ENCODE results near the gene USP14. TPM values are rescaled to one million over a fixed set of nuclear protein-coding genes. Genes with fewer than 3 reads are reported as not detected.

USP14 gene
- total RNA-seq, 1 experiment from 2014 or later = 72.4 TPM

DNA sequence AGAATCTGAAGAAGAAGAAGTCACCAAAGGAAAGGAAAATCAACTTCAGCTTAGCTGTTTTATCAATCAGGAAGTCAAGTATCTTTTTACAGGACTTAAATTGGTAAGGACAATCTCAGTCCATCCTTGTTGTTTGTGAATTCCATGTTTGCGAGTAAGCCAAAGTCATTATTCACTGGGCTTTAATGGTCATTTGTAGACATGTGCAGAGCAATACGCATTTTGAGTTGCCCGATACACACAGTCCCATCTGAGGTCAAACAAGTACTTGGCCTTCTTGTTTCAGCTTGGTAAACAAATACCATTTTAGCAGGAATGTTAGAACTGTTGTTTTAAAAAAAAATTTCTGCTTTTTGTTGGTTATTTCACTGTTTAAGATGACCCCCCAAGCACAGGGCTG lies 40.9 kb downstream of the USP14 start:
- no peak for ATAC-seq
- Mint-ChIP-seq H3K27me3 (ENCODE audit: low read depth) (no peaks in the 10 kb centered on the region), H3K4me3 (no peak overlapping the region), H3K36me3 (peaks cover 51% of the 10 kb centered on the region), H3K9me3 (no peaks in the 10 kb centered on the region), H3K4me1 (no peaks in the 10 kb centered on the region), H3K27ac (no peak overlapping the region)
- DNase-seq (ENCODE audit: low spot score) = no peak
- ChIA-PET CTCF (no interaction called here), POLR2A (no interaction called here)
- no peak for TF ChIP-seq AFF4 (CRISPR knock-in tag; IDR thresholded peaks at IDR 0.05; ENCODE audit: borderline replicate concordance)
- no peak for TF ChIP-seq ZNF671 (CRISPR knock-in tag; IDR thresholded peaks at IDR 0.05)
- no peak for TF ChIP-seq ZNF138 (CRISPR knock-in tag; conservative IDR thresholded peaks at IDR 0.05)
- TF ChIP-seq, protein P1, sequence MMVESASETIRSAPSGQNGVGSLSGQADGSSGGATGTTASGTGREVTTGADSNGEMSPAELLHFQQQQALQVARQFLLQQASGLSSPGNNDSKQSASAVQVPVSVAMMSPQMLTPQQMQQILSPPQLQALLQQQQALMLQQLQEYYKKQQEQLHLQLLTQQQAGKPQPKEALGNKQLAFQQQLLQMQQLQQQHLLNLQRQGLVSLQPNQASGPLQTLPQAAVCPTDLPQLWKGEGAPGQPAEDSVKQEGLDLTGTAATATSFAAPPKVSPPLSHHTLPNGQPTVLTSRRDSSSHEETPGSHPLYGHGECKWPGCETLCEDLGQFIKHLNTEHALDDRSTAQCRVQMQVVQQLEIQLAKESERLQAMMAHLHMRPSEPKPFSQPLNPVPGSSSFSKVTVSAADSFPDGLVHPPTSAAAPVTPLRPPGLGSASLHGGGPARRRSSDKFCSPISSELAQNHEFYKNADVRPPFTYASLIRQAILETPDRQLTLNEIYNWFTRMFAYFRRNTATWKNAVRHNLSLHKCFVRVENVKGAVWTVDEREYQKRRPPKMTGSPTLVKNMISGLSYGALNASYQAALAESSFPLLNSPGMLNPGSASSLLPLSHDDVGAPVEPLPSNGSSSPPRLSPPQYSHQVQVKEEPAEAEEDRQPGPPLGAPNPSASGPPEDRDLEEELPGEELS (CRISPR knock-in tag; IDR thresholded peaks at IDR 0.05) = no peak
- no peak for TF ChIP-seq SOX15 (CRISPR knock-in tag; IDR thresholded peaks at IDR 0.05)
- no peak for TF ChIP-seq ZNF121 (CRISPR knock-in tag; IDR thresholded peaks at IDR 0.05)
- TF ChIP-seq SMAD4 (CRISPR knock-in tag; IDR thresholded peaks at IDR 0.05) = no peak
- TF ChIP-seq MXD4 (CRISPR knock-in tag; IDR thresholded peaks at IDR 0.05; ENCODE audit: borderline replicate concordance) = no peak
- no peak for TF ChIP-seq SP1 (CRISPR knock-in tag; conservative IDR thresholded peaks at IDR 0.05)
- TF ChIP-seq ETV6 (CRISPR knock-in tag; IDR thresholded peaks at IDR 0.05) = no peak
- TF ChIP-seq JAZF1 (CRISPR knock-in tag; IDR thresholded peaks at IDR 0.05) = no peak
- no peak for TF ChIP-seq TCF7 (CRISPR knock-in tag; IDR thresholded peaks at IDR 0.05; ENCODE audit: low read depth)
- no peak for TF ChIP-seq ATF2 (CRISPR knock-in tag; IDR thresholded peaks at IDR 0.05; ENCODE audit: borderline replicate concordance, low read depth)
- TF ChIP-seq FOXK1 (CRISPR knock-in tag; IDR thresholded peaks at IDR 0.05) = no peak
- TF ChIP-seq, protein P2, sequence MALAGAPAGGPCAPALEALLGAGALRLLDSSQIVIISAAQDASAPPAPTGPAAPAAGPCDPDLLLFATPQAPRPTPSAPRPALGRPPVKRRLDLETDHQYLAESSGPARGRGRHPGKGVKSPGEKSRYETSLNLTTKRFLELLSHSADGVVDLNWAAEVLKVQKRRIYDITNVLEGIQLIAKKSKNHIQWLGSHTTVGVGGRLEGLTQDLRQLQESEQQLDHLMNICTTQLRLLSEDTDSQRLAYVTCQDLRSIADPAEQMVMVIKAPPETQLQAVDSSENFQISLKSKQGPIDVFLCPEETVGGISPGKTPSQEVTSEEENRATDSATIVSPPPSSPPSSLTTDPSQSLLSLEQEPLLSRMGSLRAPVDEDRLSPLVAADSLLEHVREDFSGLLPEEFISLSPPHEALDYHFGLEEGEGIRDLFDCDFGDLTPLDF (CRISPR knock-in tag; IDR thresholded peaks at IDR 0.05) = no peak
- TF ChIP-seq ATF1 (CRISPR knock-in tag; IDR thresholded peaks at IDR 0.05) = no peak
- no peak for TF ChIP-seq FOXP1 (CRISPR knock-in tag; IDR thresholded peaks at IDR 0.05; ENCODE audit: borderline replicate concordance)
- no peak for TF ChIP-seq ZBTB21 (CRISPR knock-in tag; IDR thresholded peaks at IDR 0.05; ENCODE audit: borderline replicate concordance)
- TF ChIP-seq ZNF532 (CRISPR knock-in tag; IDR thresholded peaks at IDR 0.05; ENCODE audit: borderline replicate concordance) = no peak
- TF ChIP-seq RORB (CRISPR knock-in tag; IDR thresholded peaks at IDR 0.05) = no peak

Data from WTC11 (cell line).